Measurements from ENCODE around the gene AMDHD2. TPM values are rescaled to one million over a fixed set of nuclear protein-coding genes. Genes with fewer than 3 reads are reported as not detected.

The AMDHD2 gene
- total and polyA plus RNA-seq, 7 donors: 21.0 to 39.4 (median 24.3) TPM

- peaks cover 0 to 12% (median 8%) of the 10 kb centered on the region in 4 donors for H3K4me1 ChIP-seq
- H3K4me3 ChIP-seq: no peak overlapping the region
- TF ChIP-seq POLR2A (IDR thresholded peaks at IDR 0.05): no peak
- TF ChIP-seq CTCF (IDR thresholded peaks at IDR 0.05): no peak
- no peak for TF ChIP-seq EP300 (IDR thresholded peaks at IDR 0.05)
- TF ChIP-seq POLR2AphosphoS5 (IDR thresholded peaks at IDR 0.05): no peak
- no peak for DNase-seq
- no peaks in the 10 kb centered on the region for H3K27me3 ChIP-seq
- no peaks in the 10 kb centered on the region for H3K9me3 ChIP-seq
- no peak overlapping the region for H3K27ac ChIP-seq
- 83 to 89% methylated on average over 12 of the region's 12 CpGs for WGBS, 2 donors
- intact Hi-C loops (cut with DNase I): no loop called here
- H3K36me3 ChIP-seq: peaks cover 0 to 71% (median 39%) of the 10 kb centered on the region in 4 donors
Measured at GRCh38 chr16:2527071-2527783, 7.1 kb downstream of the AMDHD2 start.

- intact Hi-C loops (cut with DNase I): no loop called here
- TF ChIP-seq EP300 (IDR thresholded peaks at IDR 0.05) (no peak), CTCF (IDR thresholded peaks at IDR 0.05) (no peak), POLR2A (IDR thresholded peaks at IDR 0.05) (no peak), POLR2AphosphoS5 (IDR thresholded peaks at IDR 0.05) (no peak)
- no peaks in the 10 kb centered on the region for H3K27me3 ChIP-seq
- H3K4me1 ChIP-seq: peaks cover 0 to 17% (median 8%) of the 10 kb centered on the region in 4 donors
- no peak overlapping the region for H3K4me3 ChIP-seq
- no peak for DNase-seq
- peaks cover 0 to 68% (median 39%) of the 10 kb centered on the region in 4 donors for H3K36me3 ChIP-seq
- 92 to 96% methylated on average over 24 of the region's 24 CpGs for WGBS, 2 donors
- no peaks in the 10 kb centered on the region for H3K9me3 ChIP-seq
- no peak overlapping the region for H3K27ac ChIP-seq
Measured at GRCh38 chr16:2527784-2528100, 7.6 kb downstream of the AMDHD2 start.

GRCh38 chr16:2528161-2529060, 8.2 kb downstream of the AMDHD2 start:
- H3K36me3 ChIP-seq: peaks cover 0 to 61% (median 39%) of the 10 kb centered on the region in 4 donors

More at GRCh38 chr16:2528161-2529060, 8.2 kb downstream of the AMDHD2 start:
- TF ChIP-seq EP300 (IDR thresholded peaks at IDR 0.05) (no peak), POLR2A (IDR thresholded peaks at IDR 0.05) (no peak), CTCF (IDR thresholded peaks at IDR 0.05) (no peak), POLR2AphosphoS5 (IDR thresholded peaks at IDR 0.05) (no peak)
- DNase-seq: peak; percentile 63
- peaks cover 0 to 21% (median 8%) of the 10 kb centered on the region in 4 donors for H3K4me1 ChIP-seq
- no peak overlapping the region for H3K4me3 ChIP-seq
- intact Hi-C loops (cut with DNase I): no loop called here
- no peaks in the 10 kb centered on the region for H3K27me3 ChIP-seq
- no peak overlapping the region for H3K27ac ChIP-seq
- H3K9me3 ChIP-seq: no peaks in the 10 kb centered on the region
- 94 to 96% methylated on average over 36 of the region's 36 CpGs for WGBS, 2 donors

Data from sigmoid colon (tissue), 7 donors.